NCI-H1105 (cell line): ENCODE data around the gene ACAP1.

ENCODE experiments used
- DNase-seq: peaks from one replicate; lab custom pipeline; 2025; lab: John Stamatoyannopoulos, UW

ACAP1 gene

GRCh38 chr17:7336240-7337175, at the start of gene ACAP1:
TSS of gene ACAP1 (plus strand) at chr17:7336529. CDS start at chr17:7336735, 206 bp downstream.
- DNase-seq = no peak

GRCh38 chr17:7289256-7290032, 46.9 kb upstream of the ACAP1 start:
- DNase-seq = no peak

- DNase-seq = no peak
Observed at GRCh38 chr17:7290166-7290565, 46.2 kb upstream of the ACAP1 start.

- DNase-seq = no peak
Observed at GRCh38 chr17:7290685-7291084, 45.6 kb upstream of the ACAP1 start.

- no peak for DNase-seq
Observed at GRCh38 chr17:7292194-7292593, 44.1 kb upstream of the ACAP1 start.

GRCh38 chr17:7292729-7293128, 43.6 kb upstream of the ACAP1 start:
- no peak for DNase-seq

- no peak for DNase-seq
Observed at GRCh38 chr17:7293159-7293558, 43.2 kb upstream of the ACAP1 start.

GRCh38 chr17:7293816-7294613, 42.3 kb upstream of the ACAP1 start:
- peak; percentile 63 for DNase-seq

GRCh38 chr17:7294614-7295153, 41.6 kb upstream of the ACAP1 start, which contains the start of gene YBX2:
TSS of gene YBX2 (minus strand) at chr17:7294639. CDS start at chr17:7294500, 139 bp downstream.
- DNase-seq = peak; percentile 93

- no peak for DNase-seq
Observed at GRCh38 chr17:7295230-7296180, 40.8 kb upstream of the ACAP1 start.

- DNase-seq = peak; percentile 93
Observed at GRCh38 chr17:7296189-7296861, 40.0 kb upstream of the ACAP1 start.

- DNase-seq = no peak
Observed at GRCh38 chr17:7304179-7304578, 32.1 kb upstream of the ACAP1 start.

GRCh38 chr17:7306911-7307685, 29.2 kb upstream of the ACAP1 start, which contains the start of gene EIF5A:
TSS of gene EIF5A (plus strand) at chr17:7307628. CDS start at chr17:7309636, 2,008 bp downstream.
- DNase-seq = peak; percentile 100

- no peak for DNase-seq
Observed at GRCh38 chr17:7307686-7308624, 28.4 kb upstream of the ACAP1 start.

GRCh38 chr17:7308625-7309433, 27.5 kb upstream of the ACAP1 start:
- DNase-seq = peak; percentile 79

GRCh38 chr17:7309628-7310027, 26.7 kb upstream of the ACAP1 start:
- no peak for DNase-seq

GRCh38 chr17:7311110-7311705, 25.1 kb upstream of the ACAP1 start:
- no peak for DNase-seq
